ENCODE data around the gene CASP8AP2. TPM values are rescaled to one million over a fixed set of nuclear protein-coding genes. Genes with fewer than 3 reads are reported as not detected.
"Not testable (repeated sequence)": the region's sequence is repeated elsewhere in the genome, so short reads cannot be mapped to it uniquely, and the experiment has no call there.

CASP8AP2 gene
- total RNA-seq, 4 donors from 2014 or later = 14.1 to 22.0 (median 17.9) TPM

GRCh38 chr6:89819336-89820130 lies 10.1 kb upstream of the CASP8AP2 start, which contains the start of gene MDN1:
TSS of gene MDN1 (minus strand) at chr6:89819794. CDS start at chr6:89819607, 187 bp downstream.
- TF ChIP-seq EP300 (IDR thresholded peaks at IDR 0.05) (no peak), POLR2AphosphoS5 (IDR thresholded peaks at IDR 0.05) (peak; percentile 88 to 98)
- H3K4me1 ChIP-seq = peaks cover 14 to 33% (median 26%) of the 10 kb centered on the region in 4 donors
- intact Hi-C loops (cut with DNase I) = loop anchor here (10.0 kb wide), 1 partner anchor 475 kb away; the partner anchor contains the start of gene BACH2
- no peaks in the 10 kb centered on the region for H3K36me3 ChIP-seq
- H3K27me3 ChIP-seq = no peaks in the 10 kb centered on the region
- H3K4me3 ChIP-seq = peak within 1 kb of the TSS; percentile 75 to 98 (median 88)
- H3K9me3 ChIP-seq = no peaks in the 10 kb centered on the region
- under 1% methylated on average over 49 of the region's 65 CpGs for WGBS
- peak; percentile 96 for DNase-seq (ENCODE audit: extremely low spot score)
- peak within 1 kb of the TSS; percentile 89 to 93 (median 90) for H3K27ac ChIP-seq (replicated peaks in 1 of 4)

- Histone ChIP-seq H3K4me1 (peaks cover 13 to 20% (median 16%) of the 10 kb centered on the region in 4 donors), H3K9me3 (no peaks in the 10 kb centered on the region), H3K36me3 (peaks cover 0 to under 1% (median 0%) of the 10 kb centered on the region in 4 donors), H3K27ac (replicated peaks in 1 of 4) (no peak overlapping the region), H3K4me3 (no peak overlapping the region), H3K27me3 (peaks cover 0 to 5% (median 0%) of the 10 kb centered on the region in 4 donors)
- no peak for TF ChIP-seq POLR2AphosphoS5 (IDR thresholded peaks at IDR 0.05)
- TF ChIP-seq, protein P1, sequence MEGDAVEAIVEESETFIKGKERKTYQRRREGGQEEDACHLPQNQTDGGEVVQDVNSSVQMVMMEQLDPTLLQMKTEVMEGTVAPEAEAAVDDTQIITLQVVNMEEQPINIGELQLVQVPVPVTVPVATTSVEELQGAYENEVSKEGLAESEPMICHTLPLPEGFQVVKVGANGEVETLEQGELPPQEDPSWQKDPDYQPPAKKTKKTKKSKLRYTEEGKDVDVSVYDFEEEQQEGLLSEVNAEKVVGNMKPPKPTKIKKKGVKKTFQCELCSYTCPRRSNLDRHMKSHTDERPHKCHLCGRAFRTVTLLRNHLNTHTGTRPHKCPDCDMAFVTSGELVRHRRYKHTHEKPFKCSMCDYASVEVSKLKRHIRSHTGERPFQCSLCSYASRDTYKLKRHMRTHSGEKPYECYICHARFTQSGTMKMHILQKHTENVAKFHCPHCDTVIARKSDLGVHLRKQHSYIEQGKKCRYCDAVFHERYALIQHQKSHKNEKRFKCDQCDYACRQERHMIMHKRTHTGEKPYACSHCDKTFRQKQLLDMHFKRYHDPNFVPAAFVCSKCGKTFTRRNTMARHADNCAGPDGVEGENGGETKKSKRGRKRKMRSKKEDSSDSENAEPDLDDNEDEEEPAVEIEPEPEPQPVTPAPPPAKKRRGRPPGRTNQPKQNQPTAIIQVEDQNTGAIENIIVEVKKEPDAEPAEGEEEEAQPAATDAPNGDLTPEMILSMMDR (IDR thresholded peaks at IDR 0.05) = no peak
- intact Hi-C loops (cut with DNase I) = loop anchor here (10.0 kb wide), 1 partner anchor 469 kb away; the partner anchor contains the start of gene BACH2
- 61% methylated on average over 6 of the region's 6 CpGs for WGBS
- no peak for DNase-seq (ENCODE audit: extremely low spot score)
Observed at GRCh38 chr6:89826029-89826528, 3.6 kb upstream of the CASP8AP2 start.

DNA sequence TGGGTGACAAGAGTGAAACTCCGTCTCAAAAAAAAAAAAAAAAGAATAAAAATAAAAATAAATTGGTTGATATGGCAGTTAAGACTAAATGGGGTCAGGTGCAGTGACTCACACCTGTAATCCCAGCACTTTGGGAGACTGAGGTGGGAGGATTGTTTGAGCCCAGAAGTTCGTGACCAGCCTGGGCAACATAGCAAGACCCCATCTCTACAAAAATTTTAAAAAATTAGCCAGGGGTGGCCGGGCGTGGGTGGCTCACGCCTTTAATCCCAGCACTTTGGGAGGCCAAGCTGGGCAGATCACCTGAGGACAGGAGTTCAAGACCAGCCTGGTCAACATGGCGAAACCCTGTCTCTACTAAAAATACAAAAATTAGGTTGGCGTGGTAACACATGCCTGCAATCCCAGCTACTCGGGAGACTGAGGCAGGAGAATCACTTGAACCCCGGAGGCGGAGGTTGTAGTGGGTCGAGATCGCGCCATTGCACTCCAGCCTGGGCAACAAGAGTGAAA lies 1.1 kb upstream of the CASP8AP2 start:
- DNase-seq (ENCODE audit: extremely low spot score); H3K27me3 ChIP-seq; H3K9me3 ChIP-seq: not testable (repeated sequence)
- Histone ChIP-seq H3K36me3 (peaks cover 0 to 22% (median 20%) of the 10 kb centered on the region in 4 donors), H3K4me1 (peaks cover 14 to 31% (median 19%) of the 10 kb centered on the region in 4 donors), H3K27ac (replicated peaks in 1 of 4) (peak overlapping the region; percentile 84 to 89 (median 84)), H3K4me3 (peak overlapping the region; percentile 72 to 98 (median 88))
- 75% methylated on average over 13 of the region's 13 CpGs for WGBS
- intact Hi-C loops (cut with DNase I) = loop anchor here (10.0 kb wide), 1 partner anchor 466 kb away; the partner anchor contains the start of gene BACH2

- WGBS = 15% methylated on average over 18 of the region's 18 CpGs
- H3K27ac ChIP-seq (replicated peaks in 1 of 4) = peak overlapping the region; percentile 84 to 89 (median 84)
- peaks cover 0 to 26% (median 20%) of the 10 kb centered on the region in 4 donors for H3K36me3 ChIP-seq
- no peak for DNase-seq (ENCODE audit: extremely low spot score)
- H3K9me3 ChIP-seq = no peaks in the 10 kb centered on the region
- TF ChIP-seq EP300 (IDR thresholded peaks at IDR 0.05) = no peak
- TF ChIP-seq, protein P1 (IDR thresholded peaks at IDR 0.05) = no peak
- no peak for TF ChIP-seq POLR2A (IDR thresholded peaks at IDR 0.05; ENCODE audit: low read depth)
- TF ChIP-seq POLR2AphosphoS5 (IDR thresholded peaks at IDR 0.05) = no peak
- peak overlapping the region; percentile 72 to 98 (median 88) for H3K4me3 ChIP-seq
- intact Hi-C loops (cut with DNase I) = loop anchor here (10.0 kb wide), 1 partner anchor 466 kb away; the partner anchor contains the start of gene BACH2
- peaks cover 14 to 31% (median 19%) of the 10 kb centered on the region in 4 donors for H3K4me1 ChIP-seq
- H3K27me3 ChIP-seq = peaks cover 0 to 5% (median 0%) of the 10 kb centered on the region in 4 donors
Observed at GRCh38 chr6:89828988-89829471, 650 bp upstream of the CASP8AP2 start.

DNA sequence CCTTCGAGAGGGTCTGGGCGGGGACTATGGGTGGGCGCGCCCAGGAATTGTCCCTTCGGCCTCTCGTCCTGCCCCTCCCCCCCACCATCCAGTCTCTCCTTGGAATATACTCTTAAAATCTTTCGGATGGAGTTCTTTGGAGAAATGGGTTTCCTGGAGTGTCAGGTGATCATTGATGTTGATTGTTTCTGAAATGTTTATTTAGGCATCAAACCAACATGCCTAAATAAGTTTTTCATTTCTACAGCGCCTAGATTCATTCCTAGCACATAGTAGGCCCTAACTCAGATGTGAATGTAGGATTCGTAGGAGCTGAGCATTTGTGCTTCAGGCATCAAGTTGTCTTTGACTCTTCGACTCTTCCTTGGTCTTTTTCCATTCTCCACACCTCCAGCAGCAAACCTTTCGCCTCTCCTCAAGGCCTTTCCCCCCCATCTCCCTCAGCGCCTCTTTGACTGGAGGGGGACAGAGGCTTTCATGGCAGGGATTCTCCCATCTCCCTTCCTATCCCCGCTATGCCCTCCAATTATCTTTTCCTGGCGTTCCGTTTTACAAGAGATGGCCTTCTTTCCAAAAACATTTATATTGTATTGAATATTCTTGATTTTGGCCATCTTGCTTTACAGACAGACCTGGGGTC lies 610 bp downstream of the CASP8AP2 start:
- Histone ChIP-seq H3K4me1 (peaks cover 14 to 31% (median 19%) of the 10 kb centered on the region in 4 donors), H3K36me3 (peaks cover 0 to 26% (median 20%) of the 10 kb centered on the region in 4 donors), H3K27me3 (peaks cover 0 to 5% (median 0%) of the 10 kb centered on the region in 4 donors), H3K4me3 (peak overlapping the region; percentile 72 to 98 (median 88)), H3K27ac (replicated peaks in 1 of 4) (peak overlapping the region; percentile 79 to 89 (median 84)), H3K9me3 (no peaks in the 10 kb centered on the region)
- TF ChIP-seq, protein P1 (IDR thresholded peaks at IDR 0.05) = no peak
- TF ChIP-seq POLR2A (IDR thresholded peaks at IDR 0.05; ENCODE audit: low read depth) (no peak), EP300 (IDR thresholded peaks at IDR 0.05) (no peak), POLR2AphosphoS5 (IDR thresholded peaks at IDR 0.05) (no peak)
- WGBS = 7% methylated on average over 15 of the region's 15 CpGs
- no peak for DNase-seq (ENCODE audit: extremely low spot score)
- intact Hi-C loops (cut with DNase I) = no loop called here

All from esophagus muscularis mucosa (tissue), 4 donors.